Cardiac muscle cell (in vitro differentiated cells and primary cell): Measurements from ENCODE around the gene USP17L13. TPM values are rescaled to one million over a fixed set of nuclear protein-coding genes. Genes with fewer than 3 reads are reported as not detected.
"Not testable (repeated sequence)": the region's sequence is repeated elsewhere in the genome, so short reads cannot be mapped to it uniquely, and the experiment has no call there.

Source experiments
- DNase-seq, 2 donors: peaks; one replicate each; pipeline versions ENCODE4 v3.0.0 to v3.0.0-alpha.2; 2010 to 2017; ENCODE audit warnings: low read depth in 1 of 2, low spot score in 1 of 2
- H3K27ac ChIP-seq: fragments of 200-600 bp; sonication (generic); 2 replicates; pipeline ENCODE4 v1.5.1; 2016
- H3K27me3 ChIP-seq: fragments of 200-600 bp; sonication (generic); 2 replicates; pipeline ENCODE4 v1.6.0; 2016; ENCODE audit warnings: control low read depth
- H3K36me3 ChIP-seq: fragments of 200-600 bp; sonication (generic); 2 replicates; pipeline ENCODE4 v1.5.1; 2016; ENCODE audit warnings: control low read depth
- H3K4me1 ChIP-seq: fragments of 200-600 bp; sonication (generic); 2 replicates; pipeline ENCODE4 v1.8.1; 2017; ENCODE audit warnings: low read depth, mild to moderate bottlenecking, mixed run types
- H3K4me3 ChIP-seq: fragments of 200-600 bp; sonication (generic); 2 replicates; pipeline ENCODE4 v1.5.1; 2016; ENCODE audit warnings: mild to moderate bottlenecking
- H3K9me3 ChIP-seq: fragments of 200-600 bp; sonication (generic); 2 replicates; pipeline ENCODE4 v1.5.1; 2017; ENCODE audit warnings: low read depth, mild to moderate bottlenecking, control low read depth
- polyA plus RNA-seq: library from polyadenylated mRNA; unstranded; fragments of >200 nt; fragmentation: Nextera tagmentation; extraction: Ambion mirVana; gene quantifications from 2 replicates; pipeline ENCODE4 v1.2.1, GENCODE V29; 2016
- total RNA-seq: library from RNA; depleted of rRNA; stranded (reverse); fragments of >200 nt; gene quantifications from 2 replicates; pipeline ENCODE4 v1.2.3, GENCODE V29; 2016

Gene USP17L13, protein sequence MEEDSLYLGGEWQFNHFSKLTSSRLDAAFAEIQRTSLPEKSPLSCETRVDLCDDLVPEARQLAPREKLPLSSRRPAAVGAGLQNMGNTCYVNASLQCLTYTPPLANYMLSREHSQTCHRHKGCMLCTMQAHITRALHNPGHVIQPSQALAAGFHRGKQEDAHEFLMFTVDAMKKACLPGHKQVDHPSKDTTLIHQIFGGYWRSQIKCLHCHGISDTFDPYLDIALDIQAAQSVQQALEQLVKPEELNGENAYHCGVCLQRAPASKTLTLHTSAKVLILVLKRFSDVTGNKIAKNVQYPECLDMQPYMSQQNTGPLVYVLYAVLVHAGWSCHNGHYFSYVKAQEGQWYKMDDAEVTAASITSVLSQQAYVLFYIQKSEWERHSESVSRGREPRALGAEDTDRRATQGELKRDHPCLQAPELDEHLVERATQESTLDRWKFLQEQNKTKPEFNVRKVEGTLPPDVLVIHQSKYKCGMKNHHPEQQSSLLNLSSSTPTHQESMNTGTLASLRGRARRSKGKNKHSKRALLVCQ
- total RNA-seq (not detected in 2 replicates), polyA plus RNA-seq (not detected in 2 replicates)

DNA sequence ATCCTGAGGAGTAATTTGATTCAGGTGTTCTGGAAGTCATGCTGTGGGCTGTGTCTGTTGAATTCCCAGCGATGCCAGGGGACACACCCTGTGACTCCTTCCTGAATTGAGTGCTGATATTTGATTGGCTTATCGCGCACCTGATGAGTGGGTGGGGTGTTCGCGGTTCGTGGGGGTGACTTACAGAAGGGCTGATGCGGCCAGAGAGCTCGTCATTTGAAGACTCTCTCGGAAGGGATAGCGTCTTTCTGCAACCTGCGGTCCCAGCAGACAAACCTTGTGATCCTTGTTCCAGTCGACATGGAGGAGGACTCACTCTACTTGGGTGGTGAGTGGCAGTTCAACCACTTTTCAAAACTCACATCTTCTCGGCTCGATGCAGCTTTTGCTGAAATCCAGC lies at the start of gene USP17L13:
Gene USP17L13 (plus strand): TSS at position 301 of the 400 bp plus-strand sequence. CDS start 0 bp downstream, at position 301.
- H3K4me1 ChIP-seq, H3K4me3 ChIP-seq, DNase-seq, H3K36me3 ChIP-seq, H3K27ac ChIP-seq, H3K9me3 ChIP-seq, H3K27me3 ChIP-seq: not testable (repeated sequence)

DNA sequence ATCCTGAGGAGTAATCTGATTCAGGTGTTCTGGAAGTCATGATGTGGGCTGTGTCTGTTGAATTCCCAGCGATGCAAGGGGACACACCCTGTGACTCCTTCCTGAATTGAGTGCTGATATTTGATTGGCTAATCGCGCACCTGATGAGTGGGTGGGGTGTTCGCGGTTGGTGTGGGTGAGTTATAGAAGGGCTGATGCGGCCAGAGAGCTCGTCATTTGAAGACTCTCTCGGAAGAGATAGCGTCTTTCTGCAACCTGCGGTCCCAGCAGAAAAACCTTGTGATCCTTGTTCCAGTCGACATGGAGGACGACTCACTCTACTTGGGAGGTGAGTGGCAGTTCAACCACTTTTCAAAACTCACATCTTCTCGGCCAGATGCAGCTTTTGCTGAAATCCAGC lies 14.3 kb upstream of the USP17L13 start, which contains the start of gene USP17L10:
Gene USP17L10 (plus strand): TSS at position 301 of the 400 bp plus-strand sequence. CDS start 0 bp downstream, at position 301.
- DNase-seq, H3K4me3 ChIP-seq, H3K4me1 ChIP-seq, H3K27me3 ChIP-seq, H3K27ac ChIP-seq, H3K36me3 ChIP-seq, H3K9me3 ChIP-seq: not testable (repeated sequence)

DNA sequence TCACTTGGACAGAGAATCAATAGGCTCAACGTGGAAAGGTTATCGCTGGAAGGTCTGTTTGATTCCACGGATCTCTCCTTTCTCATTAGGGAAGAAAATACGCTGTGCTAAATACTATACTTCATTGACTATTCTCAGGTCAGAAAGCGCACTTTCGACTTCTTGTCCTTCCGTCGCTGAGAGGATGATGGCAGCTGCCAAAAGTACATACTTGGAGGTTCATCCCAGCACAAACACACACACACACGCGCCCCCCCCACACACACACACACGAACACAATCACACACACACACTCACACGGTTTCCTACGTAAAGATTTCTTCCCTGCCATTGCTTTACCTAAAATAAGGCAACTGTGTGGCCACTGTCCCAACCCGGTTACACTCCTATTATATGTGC lies 10.0 kb upstream of the USP17L13 start:
- H3K27me3 ChIP-seq, H3K4me1 ChIP-seq, DNase-seq, H3K9me3 ChIP-seq, H3K4me3 ChIP-seq, H3K27ac ChIP-seq, H3K36me3 ChIP-seq: not testable (repeated sequence)

DNA sequence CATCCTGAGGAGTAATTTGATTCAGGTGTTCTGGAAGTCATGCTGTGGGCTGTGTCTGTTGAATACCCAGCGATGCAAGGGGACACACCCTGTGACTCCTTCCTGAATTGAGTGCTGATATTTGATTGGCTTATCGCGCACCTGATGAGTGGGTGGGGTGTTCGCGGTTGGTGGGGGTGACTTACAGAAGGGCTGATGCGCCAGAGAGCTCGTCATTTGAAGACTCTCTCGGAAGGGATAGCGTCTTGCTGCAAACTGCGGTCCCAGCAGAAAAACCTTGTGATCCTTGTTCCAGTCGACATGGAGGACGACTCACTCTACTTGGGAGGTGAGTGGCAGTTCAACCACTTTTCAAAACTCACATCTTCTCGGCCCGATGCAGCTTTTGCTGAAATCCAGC lies 9.6 kb upstream of the USP17L13 start, which contains the start of gene USP17L11:
Gene USP17L11 (plus strand): TSS at position 301 of the 400 bp plus-strand sequence. CDS start 0 bp downstream, at position 301.
- not testable (repeated sequence) for H3K27ac ChIP-seq, H3K4me1 ChIP-seq, H3K4me3 ChIP-seq, H3K27me3 ChIP-seq, H3K9me3 ChIP-seq, H3K36me3 ChIP-seq, DNase-seq

DNA sequence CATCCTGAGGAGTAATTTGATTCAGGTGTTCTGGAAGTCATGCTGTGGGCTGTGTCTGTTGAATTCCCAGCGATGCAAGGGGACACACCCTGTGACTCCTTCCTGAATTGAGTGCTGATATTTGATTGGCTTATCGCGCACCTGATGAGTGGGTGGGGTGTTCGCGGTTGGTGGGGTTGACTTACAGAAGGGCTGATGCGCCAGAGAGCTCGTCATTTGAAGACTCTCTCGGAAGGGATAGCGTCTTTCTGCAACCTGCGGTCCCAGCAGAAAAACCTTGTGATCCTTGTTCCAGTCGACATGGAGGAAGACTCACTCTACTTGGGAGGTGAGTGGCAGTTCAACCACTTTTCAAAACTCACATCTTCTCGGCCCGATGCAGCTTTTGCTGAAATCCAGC lies 4.8 kb upstream of the USP17L13 start, which contains the start of gene USP17L12:
Gene USP17L12 (plus strand): TSS at position 301 of the 400 bp plus-strand sequence. CDS start 0 bp downstream, at position 301.
- not testable (repeated sequence) for DNase-seq, H3K27ac ChIP-seq, H3K36me3 ChIP-seq, H3K4me1 ChIP-seq, H3K4me3 ChIP-seq, H3K9me3 ChIP-seq, H3K27me3 ChIP-seq

DNA sequence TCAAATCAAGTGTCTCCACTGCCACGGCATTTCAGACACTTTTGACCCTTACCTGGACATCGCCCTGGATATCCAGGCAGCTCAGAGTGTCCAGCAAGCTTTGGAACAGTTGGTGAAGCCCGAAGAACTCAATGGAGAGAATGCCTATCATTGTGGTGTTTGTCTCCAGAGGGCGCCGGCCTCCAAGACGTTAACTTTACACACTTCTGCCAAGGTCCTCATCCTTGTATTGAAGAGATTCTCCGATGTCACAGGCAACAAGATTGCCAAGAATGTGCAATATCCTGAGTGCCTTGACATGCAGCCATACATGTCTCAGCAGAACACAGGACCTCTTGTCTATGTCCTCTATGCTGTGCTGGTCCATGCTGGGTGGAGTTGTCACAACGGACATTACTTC lies 5.6 kb downstream of the USP17L13 start:
- not testable (repeated sequence) for H3K4me1 ChIP-seq, H3K27me3 ChIP-seq, H3K36me3 ChIP-seq, H3K9me3 ChIP-seq, DNase-seq, H3K4me3 ChIP-seq, H3K27ac ChIP-seq

DNA sequence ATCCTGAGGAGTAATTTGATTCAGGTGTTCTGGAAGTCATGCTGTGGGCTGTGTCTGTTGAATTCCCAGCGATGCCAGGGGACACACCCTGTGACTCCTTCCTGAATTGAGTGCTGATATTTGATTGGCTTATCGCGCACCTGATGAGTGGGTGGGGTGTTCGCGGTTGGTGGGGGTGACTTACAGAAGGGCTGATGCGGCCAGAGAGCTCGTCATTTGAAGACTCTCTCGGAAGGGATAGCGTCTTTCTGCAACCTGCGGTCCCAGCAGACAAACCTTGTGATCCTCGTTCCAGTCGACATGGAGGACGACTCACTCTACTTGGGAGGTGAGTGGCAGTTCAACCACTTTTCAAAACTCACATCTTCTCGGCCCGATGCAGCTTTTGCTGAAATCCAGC lies 9.4 kb downstream of the USP17L13 start, which contains the start of gene USP17L15:
Gene USP17L15 (plus strand): TSS at position 301 of the 400 bp plus-strand sequence. CDS start 0 bp downstream, at position 301.
- H3K27me3 ChIP-seq, H3K9me3 ChIP-seq, H3K4me3 ChIP-seq, H3K4me1 ChIP-seq, DNase-seq, H3K27ac ChIP-seq, H3K36me3 ChIP-seq: not testable (repeated sequence)

DNA sequence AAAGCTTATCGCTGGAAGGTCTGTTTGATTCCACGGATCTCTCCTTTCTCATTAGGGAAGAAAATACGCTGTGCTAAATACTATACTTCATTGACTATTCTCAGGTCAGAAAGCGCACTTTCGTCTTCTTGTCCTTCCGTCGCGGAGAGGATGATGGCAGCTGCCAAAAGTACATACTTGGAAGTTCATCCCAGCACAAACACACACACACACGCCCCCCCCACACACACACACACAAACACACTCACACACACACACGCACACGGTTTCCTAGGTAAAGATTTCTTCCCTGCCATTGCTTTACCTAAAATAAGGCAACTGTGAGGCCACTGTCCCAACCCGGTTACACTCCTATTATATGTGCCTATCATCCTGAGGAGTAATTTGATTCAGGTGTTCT lies 13.8 kb downstream of the USP17L13 start:
- H3K4me3 ChIP-seq, H3K36me3 ChIP-seq, H3K4me1 ChIP-seq, H3K27ac ChIP-seq, H3K27me3 ChIP-seq, H3K9me3 ChIP-seq: not testable (repeated sequence)
- DNase-seq, result peak; percentile 0

DNA sequence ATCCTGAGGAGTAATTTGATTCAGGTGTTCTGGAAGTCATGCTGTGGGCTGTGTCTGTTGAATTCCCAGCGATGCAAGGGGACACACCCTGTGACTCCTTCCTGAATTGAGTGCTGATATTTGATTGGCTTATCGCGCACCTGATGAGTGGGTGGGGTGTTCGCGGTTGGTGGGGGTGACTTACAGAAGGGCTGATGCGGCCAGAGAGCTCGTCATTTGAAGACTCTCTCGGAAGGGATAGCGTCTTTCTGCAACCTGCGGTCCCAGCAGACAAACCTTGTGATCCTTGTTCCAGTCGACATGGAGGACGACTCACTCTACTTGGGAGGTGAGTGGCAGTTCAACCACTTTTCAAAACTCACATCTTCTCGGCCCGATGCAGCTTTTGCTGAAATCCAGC lies 18.9 kb downstream of the USP17L13 start, which contains the start of gene USP17L17:
Gene USP17L17 (plus strand): TSS at position 301 of the 400 bp plus-strand sequence. CDS start 0 bp downstream, at position 301.
- H3K27ac ChIP-seq, DNase-seq, H3K4me1 ChIP-seq, H3K36me3 ChIP-seq, H3K4me3 ChIP-seq, H3K27me3 ChIP-seq, H3K9me3 ChIP-seq: not testable (repeated sequence)

DNA sequence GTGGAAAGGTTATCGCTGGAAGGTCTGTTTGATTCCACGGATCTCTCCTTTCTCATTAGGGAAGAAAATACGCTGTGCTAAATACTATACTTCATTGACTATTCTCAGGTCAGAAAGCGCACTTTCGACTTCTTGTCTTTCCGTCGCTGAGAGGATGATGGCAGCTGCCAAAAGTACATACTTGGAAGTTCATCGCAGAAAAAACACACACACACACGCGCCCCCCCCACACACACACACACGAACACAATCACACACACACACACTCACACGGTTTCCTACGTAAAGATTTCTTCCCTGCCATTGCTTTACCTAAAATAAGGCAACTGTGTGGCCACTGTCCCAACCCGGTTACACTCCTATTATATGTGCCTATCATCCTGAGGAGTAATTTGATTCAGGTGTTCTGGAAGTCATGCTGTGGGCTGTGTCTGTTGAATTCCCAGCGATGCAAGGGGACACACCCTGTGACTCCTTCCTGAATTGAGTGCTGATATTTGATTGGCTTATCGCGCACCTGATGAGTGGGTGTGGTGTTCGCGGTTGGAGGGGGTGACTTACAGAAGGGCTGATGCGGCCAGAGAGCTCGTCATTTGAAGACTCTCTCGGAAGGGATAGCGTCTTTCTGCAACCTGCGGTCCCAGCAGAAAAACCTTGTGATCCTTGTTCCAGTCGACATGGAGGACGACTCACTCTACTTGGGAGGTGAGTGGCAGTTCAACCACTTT lies 23.4 kb downstream of the USP17L13 start, which contains the start of gene USP17L18:
Gene USP17L18 (plus strand): TSS at position 678 of the 728 bp plus-strand sequence. CDS start 0 bp downstream, at position 678.
- H3K4me3 ChIP-seq, H3K27ac ChIP-seq, H3K4me1 ChIP-seq, H3K9me3 ChIP-seq, H3K27me3 ChIP-seq, H3K36me3 ChIP-seq: not testable (repeated sequence)
- peak in 1 of 2 donors; percentile 0 for DNase-seq

DNA sequence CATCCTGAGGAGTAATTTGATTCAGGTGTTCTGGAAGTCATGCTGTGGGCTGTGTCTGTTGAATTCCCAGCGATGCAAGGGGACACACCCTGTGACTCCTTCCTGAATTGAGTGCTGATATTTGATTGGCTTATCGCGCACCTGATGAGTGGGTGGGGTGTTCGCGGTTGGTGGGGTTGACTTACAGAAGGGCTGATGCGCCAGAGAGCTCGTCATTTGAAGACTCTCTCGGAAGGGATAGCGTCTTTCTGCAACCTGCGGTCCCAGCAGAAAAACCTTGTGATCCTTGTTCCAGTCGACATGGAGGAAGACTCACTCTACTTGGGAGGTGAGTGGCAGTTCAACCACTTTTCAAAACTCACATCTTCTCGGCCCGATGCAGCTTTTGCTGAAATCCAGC lies 28.4 kb downstream of the USP17L13 start, which contains the start of gene USP17L19:
Gene USP17L19 (plus strand): TSS at position 301 of the 400 bp plus-strand sequence. CDS start 0 bp downstream, at position 301.
- H3K27me3 ChIP-seq, H3K9me3 ChIP-seq, H3K4me3 ChIP-seq, H3K27ac ChIP-seq, H3K36me3 ChIP-seq, H3K4me1 ChIP-seq, DNase-seq: not testable (repeated sequence)

DNA sequence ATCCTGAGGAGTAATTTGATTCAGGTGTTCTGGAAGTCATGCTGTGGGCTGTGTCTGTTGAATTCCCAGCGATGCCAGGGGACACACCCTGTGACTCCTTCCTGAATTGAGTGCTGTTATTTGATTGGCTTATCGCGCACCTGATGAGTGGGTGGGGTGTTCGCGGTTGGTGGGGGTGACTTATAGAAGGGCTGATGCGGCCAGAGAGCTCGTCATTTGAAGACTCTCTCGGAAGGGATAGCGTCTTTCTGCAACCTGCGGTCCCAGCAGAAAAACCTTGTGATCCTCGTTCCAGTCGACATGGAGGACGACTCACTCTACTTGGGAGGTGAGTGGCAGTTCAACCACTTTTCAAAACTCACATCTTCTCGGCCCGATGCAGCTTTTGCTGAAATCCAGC lies 33.1 kb downstream of the USP17L13 start, which contains the start of gene USP17L20:
Gene USP17L20 (plus strand): TSS at position 301 of the 400 bp plus-strand sequence. CDS start 0 bp downstream, at position 301.
- not testable (repeated sequence) for H3K4me3 ChIP-seq, H3K4me1 ChIP-seq, H3K27ac ChIP-seq, H3K36me3 ChIP-seq, DNase-seq, H3K27me3 ChIP-seq, H3K9me3 ChIP-seq

DNA sequence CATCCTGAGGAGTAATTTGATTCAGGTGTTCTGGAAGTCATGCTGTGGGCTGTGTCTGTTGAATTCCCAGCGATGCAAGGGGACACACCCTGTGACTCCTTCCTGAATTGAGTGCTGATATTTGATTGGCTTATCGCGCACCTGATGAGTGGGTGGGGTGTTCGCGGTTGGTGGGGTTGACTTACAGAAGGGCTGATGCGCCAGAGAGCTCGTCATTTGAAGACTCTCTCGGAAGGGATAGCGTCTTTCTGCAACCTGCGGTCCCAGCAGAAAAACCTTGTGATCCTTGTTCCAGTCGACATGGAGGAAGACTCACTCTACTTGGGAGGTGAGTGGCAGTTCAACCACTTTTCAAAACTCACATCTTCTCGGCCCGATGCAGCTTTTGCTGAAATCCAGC lies 37.9 kb downstream of the USP17L13 start, which contains the start of gene USP17L21:
Gene USP17L21 (plus strand): TSS at position 301 of the 400 bp plus-strand sequence. CDS start 0 bp downstream, at position 301.
- H3K27me3 ChIP-seq, H3K4me1 ChIP-seq, H3K9me3 ChIP-seq, H3K27ac ChIP-seq, H3K36me3 ChIP-seq, H3K4me3 ChIP-seq, DNase-seq: not testable (repeated sequence)
